CMK (cell line): ENCODE data around the gene CD74.

Experiments
- DNase-seq: peaks from one replicate; pipeline ENCODE4 v3.0.0-alpha.2; 2010; ENCODE audit warnings: low read depth

Gene CD74

GRCh38 chr5:150361301-150361700, 51.4 kb downstream of the CD74 start:
- DNase-seq = no peak

GRCh38 chr5:150358261-150359095, 54.2 kb downstream of the CD74 start:
- DNase-seq = no peak

GRCh38 chr5:150357326-150358260, 55.1 kb downstream of the CD74 start, which contains the start of gene TCOF1:
TSS of gene TCOF1 (plus strand) at chr5:150357697. CDS start at chr5:150357747, 50 bp downstream.
- peak; percentile 81 for DNase-seq

DNA sequence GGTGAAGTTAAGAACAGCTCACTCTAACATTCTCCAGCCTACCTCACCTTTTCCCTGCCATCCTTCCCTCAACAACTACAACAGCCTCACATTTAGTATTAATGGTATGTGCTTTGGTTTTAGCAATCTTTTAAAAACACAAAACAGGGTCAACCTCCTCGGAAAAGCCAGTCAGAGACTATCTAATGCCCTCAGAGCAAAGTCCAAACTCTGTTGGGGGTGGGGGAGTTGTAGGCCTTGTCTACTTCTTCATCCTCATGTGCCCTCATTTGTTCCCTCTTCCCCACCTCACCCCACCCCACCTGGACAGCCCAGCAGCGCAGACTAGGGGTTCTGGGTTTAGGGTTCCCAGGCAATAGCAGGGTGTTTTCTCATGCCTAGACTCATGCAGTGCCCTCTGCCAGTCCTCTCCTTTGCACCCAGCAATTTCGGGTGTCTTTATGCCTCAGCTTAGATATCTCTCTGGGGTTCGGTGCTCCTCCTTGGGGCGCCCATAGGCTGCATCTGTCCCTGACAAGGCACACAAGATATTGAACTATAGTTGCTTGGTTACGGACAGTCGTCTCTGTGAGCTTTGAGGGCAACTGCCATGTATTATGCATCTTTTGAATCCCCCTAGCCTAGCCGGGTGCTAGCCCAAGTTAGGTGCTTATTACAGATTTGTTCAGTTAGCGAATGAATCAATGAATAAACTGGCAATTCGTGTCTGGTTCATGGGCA, 56.0 kb downstream of the CD74 start:
- no peak for DNase-seq

GRCh38 chr5:150355791-150356190, 56.9 kb downstream of the CD74 start:
- no peak for DNase-seq

GRCh38 chr5:150353032-150353675, 59.6 kb downstream of the CD74 start:
- DNase-seq = no peak

DNA sequence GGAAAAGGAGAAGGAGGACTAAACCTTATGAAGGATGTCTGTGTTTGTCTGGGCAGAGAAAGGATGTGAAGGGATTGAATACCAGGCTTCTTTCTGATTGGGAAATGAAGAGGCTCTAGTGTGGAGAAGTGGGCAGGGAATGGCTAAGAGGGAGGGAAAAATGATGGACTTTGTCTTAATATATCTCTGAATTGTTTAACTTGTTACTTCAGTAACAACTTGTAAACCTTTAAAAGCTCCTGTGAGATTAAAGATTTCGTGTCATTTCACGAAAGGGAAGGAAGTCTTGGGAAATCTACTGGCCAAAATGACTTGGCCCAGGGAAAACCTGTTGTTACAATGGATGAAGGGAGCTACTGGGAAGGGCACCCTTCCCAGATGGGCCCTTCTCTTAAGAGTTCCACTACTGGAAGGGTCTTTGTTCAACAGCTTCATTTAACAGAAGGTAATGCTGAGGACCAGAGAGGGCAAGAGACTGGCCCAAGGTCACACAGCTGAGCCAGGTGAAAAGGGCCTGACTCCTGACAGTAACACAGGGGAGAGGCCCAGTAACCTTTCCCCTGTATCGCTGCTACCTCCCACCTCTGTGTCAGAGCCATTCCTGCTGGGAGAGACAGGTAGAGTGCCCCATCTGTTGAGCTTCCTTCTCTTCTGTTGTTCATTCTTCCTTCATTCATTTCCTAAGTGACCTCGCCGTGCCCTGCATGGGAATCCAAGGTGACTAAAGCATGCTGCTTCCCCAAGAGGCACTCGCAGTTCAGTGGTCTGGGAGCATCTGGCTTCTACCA, 60.3 kb downstream of the CD74 start:
- no peak for DNase-seq
